GM13976 (cell line): ENCODE data around the gene ATP1B2.
A peak's percentile ranks its signal among the peaks of the same experiment; 100 is the strongest.

Source experiments
- DNase-seq: peaks from one replicate; pipeline ENCODE4 v3.0.0; 2012; ENCODE audit warnings: low spot score
- in situ Hi-C: fragments of 300-500 bp; cut with MboI; formaldehyde crosslinking; loops from one replicate; pipeline ENCODE4 v1.12.0; 2022; ENCODE audit warnings: low sequenced_read_pairs, mixed read lengths, inconsistent platforms; ENCODE audit not compliant: unreplicated experiment
- TF ChIP-seq, protein P1 (sequence below): IDR thresholded peaks from 2 replicates; pipeline ENCODE4 v1.5.1; 2012; ENCODE audit warnings: borderline replicate concordance, mild to moderate bottlenecking; ENCODE audit not compliant: insufficient read depth; ENCODE audit errors: extremely low read depth, missing control alignments, control extremely low read depth

ATP1B2 gene

DNA sequence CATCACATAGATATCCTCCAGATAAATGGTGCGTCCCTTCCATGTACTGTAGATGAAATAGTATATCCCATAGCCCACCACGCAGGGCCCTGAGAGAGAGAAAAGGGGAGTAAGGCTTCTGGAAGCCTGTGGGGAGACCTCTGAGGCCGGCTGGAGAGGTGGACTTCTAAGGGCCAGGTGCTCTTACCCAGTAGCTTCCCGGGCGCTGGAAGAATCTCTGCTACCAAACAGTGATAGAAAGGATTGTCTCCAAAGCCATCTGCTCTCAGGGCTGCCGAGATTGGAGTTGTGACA lies 23.8 kb upstream of the ATP1B2 start:
- TF ChIP-seq, protein P1, sequence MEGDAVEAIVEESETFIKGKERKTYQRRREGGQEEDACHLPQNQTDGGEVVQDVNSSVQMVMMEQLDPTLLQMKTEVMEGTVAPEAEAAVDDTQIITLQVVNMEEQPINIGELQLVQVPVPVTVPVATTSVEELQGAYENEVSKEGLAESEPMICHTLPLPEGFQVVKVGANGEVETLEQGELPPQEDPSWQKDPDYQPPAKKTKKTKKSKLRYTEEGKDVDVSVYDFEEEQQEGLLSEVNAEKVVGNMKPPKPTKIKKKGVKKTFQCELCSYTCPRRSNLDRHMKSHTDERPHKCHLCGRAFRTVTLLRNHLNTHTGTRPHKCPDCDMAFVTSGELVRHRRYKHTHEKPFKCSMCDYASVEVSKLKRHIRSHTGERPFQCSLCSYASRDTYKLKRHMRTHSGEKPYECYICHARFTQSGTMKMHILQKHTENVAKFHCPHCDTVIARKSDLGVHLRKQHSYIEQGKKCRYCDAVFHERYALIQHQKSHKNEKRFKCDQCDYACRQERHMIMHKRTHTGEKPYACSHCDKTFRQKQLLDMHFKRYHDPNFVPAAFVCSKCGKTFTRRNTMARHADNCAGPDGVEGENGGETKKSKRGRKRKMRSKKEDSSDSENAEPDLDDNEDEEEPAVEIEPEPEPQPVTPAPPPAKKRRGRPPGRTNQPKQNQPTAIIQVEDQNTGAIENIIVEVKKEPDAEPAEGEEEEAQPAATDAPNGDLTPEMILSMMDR, result no peak
- in situ Hi-C loops, result no loop called here
- DNase-seq, result no peak

DNA sequence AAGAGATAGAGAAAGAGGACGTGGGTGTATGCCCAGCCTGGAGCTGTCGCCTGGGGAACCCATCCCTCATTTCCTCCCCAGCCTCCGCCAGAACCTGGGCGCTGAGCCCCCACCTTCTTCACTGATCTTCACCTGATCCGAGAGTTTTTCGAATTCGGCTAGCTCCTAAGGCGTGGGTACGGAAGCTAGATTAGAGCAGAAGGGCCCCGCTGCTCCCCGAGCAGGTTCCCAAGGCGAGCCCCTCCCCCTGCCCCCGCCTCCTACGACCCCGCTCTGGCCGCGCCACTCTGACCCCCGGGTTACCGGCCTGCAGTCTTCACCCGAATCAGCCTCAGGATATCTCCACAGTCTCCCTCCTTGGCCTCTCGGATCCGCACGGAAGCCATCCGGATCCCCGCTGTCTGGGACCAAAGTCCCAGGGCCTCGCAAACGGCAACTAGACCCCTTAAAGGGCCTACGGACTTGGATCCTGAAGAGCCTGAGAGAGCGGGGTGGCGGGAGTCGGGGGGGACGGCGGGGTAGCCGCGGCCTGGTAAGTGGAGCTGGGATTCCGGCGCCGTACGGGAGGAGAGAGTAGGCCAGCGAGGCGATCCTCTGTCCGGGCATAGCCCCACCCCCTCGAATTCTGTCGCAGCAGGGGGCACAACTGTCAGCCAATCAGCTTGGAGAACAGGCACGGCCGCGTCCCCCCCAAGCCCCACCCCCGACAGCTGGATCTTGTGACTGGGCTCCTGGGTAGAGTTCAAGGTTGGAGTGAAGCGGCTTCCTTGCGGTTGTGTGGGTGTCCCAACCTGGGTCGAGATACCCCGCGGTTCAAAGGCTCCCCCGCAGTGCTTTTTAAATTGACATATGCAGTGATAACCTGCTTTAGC lies 23.2 kb upstream of the ATP1B2 start, which contains the start of gene SAT2:
TSS of gene SAT2 (minus strand) at position 572 of the 872 bp plus-strand sequence. CDS start at position 386, 186 bp downstream.
- TF ChIP-seq, protein P1, result no peak
- DNase-seq, result peak; percentile 99
- in situ Hi-C loops, result no loop called here

DNA sequence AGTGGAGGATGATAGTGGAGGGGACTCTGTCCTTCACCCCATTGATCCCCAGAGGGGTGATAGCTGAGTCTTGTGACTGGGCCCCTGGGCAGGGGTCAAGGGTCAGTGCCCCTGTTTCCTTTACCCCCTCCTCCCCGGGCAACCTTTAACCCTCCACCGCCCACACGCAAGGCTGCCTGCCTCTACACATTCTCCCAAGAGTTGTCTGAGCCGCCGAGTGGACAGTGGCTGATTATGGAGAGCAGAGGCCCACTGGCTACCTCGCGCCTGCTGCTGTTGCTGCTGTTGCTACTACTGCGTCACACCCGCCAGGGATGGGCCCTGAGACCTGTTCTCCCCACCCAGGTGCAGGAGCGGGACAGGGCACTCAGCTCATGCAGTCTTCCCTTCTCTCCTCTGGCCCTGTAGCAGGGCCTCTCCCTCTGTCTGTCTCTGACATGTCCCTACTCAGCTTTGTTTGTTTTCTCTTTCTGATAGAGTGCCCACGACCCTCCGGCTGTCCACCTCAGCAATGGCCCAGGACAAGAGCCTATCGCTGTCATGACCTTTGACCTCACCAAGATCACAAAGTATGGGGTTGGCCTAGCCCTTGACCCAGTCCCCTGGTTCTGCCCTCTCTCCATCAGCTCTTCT lies 20.7 kb upstream of the ATP1B2 start, which contains the start of gene SHBG:
TSS of gene SHBG (plus strand) at position 197 of the 633 bp plus-strand sequence. CDS start at position 235, 38 bp downstream.
- in situ Hi-C loops, result no loop called here
- DNase-seq, result no peak
- TF ChIP-seq, protein P1, result no peak

DNA sequence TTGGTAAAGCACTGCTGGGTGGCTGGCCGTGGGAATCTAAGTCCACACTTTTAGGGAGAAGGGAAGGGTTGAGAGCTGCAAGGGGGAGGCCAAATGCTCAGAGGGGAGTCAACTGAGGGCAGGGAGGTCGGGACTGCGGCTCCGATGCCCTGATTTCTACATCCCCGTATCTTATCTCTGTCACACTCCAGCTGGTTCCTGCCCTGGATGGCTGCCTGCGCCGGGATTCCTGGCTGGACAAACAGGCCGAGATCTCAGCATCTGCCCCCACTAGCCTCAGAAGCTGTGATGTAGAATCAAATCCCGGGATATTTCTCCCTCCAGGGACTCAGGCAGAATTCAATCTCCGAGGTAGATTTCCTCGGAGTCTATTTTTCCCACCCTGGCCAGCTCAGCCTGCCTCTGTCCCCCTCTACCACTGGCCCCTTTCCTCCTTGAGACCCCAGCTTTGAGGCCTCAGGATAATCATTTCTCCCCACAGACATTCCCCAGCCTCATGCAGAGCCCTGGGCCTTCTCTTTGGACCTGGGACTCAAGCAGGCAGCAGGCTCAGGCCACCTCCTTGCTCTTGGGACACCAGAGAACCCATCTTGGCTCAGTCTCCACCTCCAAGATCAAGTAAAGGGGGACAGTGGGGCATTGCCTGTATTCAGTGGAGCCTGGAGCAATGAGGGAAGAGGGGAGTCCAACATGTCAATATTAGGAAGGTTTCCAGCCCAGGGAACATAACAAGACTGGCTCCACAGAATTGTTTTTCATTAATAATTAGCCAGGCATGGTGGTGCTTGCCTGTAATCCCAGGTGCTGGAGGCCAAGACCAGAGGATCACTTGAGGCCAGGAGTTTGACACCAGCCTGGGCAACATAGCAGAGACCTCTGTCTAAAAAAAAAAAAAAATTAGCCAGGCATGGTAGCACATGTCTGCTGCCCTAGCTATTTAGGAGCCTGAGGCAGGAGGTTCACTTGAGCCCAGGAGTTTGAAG lies 19.0 kb upstream of the ATP1B2 start:
- TF ChIP-seq, protein P1, result no peak
- DNase-seq, result peak; percentile 12
- in situ Hi-C loops, result no loop called here

DNA sequence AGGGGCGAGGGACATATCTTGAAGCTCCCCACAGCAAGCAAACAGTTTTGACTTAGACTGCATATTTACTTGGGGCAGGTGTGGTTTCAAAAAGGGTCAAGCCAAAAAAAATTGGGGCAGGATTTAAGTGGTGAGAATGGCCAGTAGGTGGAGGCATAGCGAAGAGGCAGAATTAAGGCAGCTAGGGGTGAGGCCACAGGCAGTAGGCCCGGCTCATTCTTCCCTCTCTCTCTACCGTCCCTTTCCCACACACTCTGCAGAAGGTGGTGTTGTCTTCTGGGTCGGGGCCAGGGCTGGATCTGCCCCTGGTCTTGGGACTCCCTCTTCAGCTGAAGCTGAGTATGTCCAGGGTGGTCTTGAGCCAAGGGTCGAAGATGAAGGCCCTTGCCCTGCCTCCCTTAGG lies 18.2 kb upstream of the ATP1B2 start:
- DNase-seq, result no peak
- in situ Hi-C loops, result no loop called here
- TF ChIP-seq, protein P1, result peak; percentile 59

DNA sequence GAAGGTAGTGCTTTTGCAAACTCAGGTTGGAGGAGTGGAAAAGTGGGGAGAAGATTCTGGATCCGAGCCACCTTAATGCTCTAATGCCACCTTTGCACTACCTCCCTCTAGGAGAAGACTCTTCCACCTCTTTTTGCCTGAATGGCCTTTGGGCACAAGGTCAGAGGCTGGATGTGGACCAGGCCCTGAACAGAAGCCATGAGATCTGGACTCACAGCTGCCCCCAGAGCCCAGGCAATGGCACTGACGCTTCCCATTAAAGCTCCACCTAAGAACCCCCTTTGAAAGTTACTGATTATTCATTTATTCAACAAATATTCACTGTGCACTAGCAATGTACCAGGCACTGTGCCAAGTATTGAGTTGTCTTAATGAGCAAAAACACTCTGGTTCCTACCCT lies 17.6 kb upstream of the ATP1B2 start:
- in situ Hi-C loops, result no loop called here

More for the DNA sequence above, 17.6 kb upstream of the ATP1B2 start:
- no peak for DNase-seq
- TF ChIP-seq, protein P1, result no peak
